GM19324 (cell line): ENCODE results near the gene PSMB7.

Source experiments
- ATAC-seq: cut with Tn5 transposase; IDR thresholded peaks from one replicate; pipeline ENCODE4 v1.9.1; 2021; ENCODE audit warnings: mild to moderate bottlenecking, moderate library complexity; ENCODE audit not compliant: unreplicated experiment, low FRiP score

The PSMB7 gene

DNA sequence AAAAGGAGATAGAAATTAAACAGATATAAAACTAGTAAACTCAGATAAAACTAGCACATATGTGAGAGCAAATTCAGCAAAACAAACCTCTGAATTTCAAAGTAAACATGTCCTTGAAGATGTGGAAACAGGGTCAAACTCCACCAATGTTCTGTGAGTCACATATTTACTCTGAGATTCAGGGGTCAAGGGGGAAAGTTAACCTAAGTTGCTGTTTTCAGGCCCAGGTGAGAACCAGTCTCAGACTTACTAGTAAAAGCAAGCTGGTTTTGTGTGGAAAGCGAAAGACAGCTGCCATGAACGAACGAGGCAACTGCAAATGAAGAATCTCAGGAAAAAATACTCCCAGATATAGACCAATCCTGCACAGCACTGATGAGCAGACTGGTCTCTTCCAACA, 29.0 kb downstream of the PSMB7 start:
- ATAC-seq: no peak

DNA sequence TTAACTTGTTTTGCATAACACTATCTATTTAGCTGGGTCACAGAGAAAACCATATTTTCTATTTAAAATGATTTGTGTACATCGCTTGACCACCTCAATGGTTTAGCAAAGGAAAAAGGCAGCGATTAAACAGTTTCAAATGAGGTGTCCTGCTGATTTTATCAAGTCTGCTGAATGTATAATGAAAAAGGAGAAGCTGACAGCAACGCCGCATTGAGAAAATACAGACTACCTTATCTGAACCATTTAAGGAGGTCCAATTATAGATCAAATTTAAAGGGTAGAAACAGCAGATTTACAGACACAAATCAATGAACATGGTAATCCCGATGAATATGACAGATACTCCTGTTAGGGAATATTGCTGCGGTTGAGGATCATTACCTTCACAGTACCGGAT, 29.6 kb downstream of the PSMB7 start:
- no peak for ATAC-seq

DNA sequence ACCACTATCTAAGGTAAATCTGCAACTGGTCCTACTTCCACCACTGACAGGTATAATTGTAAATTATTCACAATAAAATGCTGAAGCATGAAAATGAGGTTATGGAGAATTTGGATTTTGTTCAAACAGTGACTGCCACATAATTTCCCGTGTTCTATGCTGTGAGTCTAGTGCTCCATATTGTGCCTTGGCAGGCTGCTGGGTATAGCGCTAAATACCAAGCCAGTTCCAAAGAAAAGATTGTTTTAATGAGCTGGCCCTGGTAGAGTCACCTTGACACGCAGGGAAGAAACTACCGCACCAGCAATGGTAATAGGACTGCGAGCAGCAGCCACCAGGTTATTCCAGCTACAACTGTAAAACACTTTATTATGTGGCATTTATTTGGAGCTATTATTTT, 30.4 kb downstream of the PSMB7 start:
- ATAC-seq: no peak

DNA sequence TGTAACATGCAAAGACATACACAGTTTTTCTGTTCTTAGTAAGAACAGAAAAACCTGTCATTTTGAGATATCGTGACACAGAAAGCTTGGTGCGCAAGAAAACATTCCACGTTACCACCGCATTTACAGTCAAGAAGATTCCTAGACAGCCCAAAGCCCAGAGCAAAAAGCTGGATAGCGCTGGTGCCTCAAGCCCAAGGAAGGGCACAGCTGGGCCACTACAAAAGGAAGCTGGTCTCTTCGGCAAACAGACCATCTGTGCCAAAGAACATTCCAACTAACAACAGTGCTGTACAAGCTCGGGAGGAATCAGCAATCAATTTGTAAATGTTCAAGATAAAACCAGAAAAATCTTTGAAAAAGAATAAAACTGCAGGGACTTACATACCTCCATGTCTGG, 31.0 kb downstream of the PSMB7 start:
- ATAC-seq: no peak

DNA sequence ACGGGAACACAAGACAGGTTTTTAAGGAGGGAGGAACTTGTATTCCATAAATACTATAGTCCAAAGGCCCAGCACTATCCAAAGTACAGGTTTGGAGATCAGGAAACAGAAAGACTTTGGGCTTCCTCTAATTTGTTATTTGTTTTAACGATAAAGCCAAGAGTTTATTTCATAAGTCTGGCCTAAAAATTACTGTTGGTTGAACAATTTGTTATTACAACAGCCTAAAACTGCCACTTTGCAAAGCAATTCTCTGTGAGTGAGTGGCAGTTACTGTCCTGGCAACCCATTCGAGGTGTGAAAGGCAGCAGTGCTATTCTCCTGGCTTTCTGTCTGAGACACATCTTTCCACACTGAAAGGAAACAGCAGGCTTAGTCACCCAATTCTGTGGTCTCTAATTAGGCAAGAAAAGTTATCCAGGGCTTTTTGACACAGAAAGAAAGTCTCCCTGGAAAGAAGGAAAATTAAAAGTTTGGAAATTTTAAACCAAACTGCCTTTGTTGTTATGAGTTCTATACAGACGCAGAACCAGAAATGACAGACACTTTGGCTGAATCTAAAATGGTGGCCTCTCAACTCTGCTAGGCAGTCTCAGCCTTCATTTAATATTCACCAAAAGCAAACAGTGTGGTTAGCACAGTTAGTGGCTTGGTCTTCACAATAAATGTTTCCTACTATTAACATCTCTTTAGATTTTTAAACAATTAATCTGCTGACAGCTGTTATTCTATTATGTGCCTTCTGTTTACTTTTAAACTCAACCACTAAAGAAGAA, 33.9 kb downstream of the PSMB7 start:
- ATAC-seq: no peak

DNA sequence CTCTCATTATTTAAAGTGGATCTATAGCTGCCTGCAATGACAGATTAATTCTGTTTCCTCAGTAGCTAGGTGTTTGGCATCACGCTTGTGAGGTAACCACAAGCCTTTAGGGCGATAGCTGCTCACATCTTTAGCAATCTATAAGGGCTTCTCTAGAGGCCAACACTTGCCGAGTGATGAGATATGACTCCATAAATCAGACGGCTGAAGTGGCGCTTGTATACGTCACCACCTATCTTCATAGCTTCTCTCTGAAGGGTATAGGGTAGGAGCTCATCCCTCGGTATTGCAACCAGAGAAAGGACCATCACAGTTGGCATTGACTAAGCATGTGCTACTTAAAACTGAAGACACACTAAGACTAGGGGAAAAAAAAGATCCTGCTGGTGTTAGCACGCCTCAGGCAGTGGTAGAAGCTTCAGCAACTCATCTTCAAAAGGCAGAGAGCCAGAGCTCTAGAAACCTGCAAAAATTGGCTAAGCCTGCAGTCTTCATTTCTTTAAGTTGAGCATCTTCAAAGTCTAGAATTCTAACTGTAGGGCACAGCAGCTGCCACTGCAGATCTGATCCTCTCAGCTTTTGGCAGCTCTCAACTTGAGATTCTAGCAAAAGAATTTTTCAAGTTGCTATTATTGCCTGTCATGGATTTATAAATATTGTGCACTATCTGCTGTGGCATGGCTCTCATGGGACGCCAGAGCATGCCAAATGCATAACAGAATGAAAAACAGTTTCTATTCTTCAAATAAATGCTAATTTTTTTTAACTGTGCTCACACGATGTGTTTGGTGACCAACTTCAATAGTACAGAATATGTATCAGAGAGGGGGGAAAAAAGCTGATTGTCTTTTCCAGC, 37.5 kb downstream of the PSMB7 start:
- ATAC-seq: no peak

DNA sequence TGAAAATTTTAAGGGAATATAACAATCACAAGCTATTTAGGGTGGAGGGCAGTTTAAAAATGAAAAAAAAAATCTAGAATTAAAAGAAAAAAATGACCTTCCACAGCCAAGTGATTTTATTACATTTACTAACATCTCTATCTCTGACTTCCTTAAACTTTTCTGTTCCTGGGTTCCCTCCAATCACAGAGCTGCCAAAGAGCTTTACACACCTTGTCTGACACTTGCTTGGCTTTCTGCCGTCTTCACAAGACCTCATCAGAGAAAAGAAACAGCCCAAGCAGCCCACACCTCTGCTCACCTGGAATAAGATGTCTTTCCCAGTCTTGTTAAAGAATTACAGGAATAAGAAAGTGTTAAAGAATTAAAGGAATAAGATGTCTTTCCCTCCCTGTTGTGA, 38.9 kb downstream of the PSMB7 start:
- no peak for ATAC-seq

DNA sequence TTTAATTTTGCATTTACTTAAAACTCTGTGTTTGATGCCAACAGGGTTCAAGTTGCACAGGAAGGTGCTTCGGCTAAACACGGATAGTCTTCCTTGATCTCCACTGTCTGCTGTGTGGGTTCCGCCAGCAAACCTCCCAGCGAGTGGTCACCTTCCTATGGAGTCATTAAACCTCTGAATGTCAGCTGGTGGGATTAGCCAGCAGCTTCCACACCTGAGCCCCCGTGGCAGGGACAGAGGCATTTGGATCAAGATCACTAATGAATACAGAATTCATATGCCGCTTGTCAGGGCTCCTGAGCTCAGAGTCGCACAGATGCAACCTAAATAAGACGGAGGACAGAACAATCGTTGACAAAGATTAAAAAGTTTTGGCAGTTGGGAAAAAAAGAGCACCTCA, 39.5 kb downstream of the PSMB7 start:
- no peak for ATAC-seq

DNA sequence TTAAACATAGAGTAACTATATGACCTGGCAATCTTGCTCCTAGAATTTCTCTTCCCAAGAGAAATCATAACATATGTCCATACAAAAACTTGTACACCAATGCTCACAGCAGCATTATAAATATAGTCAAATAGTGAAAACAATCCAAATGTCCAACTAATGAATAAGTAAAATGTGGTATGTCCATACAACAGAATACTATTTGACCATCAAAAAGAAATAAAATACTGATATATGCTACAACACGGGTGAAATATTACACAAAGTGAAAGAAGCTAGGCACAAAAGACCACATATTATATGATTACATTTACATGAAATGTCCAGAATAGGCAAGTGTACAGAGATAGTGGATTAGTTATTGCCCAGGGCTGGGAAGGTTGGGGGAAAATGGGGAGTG, 41.4 kb downstream of the PSMB7 start:
- no peak for ATAC-seq

DNA sequence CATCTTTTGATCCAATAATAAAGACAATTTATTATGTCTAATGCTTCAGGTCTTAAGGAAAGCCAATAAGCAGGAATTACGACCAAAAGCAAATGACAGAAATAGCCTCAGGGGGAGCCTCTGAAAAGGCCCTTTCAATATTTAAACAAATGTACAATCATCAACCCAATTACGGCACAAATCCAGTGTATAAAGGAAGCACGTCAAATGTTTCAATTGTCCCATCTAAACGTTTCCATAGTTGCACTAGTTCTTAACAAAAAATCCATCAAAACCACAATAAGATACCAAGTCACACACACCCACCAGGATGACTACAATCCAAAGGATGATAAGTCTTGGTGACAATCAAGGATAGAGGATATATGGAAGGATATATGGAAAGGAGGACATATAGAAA, 41.9 kb downstream of the PSMB7 start:
- no peak for ATAC-seq

DNA sequence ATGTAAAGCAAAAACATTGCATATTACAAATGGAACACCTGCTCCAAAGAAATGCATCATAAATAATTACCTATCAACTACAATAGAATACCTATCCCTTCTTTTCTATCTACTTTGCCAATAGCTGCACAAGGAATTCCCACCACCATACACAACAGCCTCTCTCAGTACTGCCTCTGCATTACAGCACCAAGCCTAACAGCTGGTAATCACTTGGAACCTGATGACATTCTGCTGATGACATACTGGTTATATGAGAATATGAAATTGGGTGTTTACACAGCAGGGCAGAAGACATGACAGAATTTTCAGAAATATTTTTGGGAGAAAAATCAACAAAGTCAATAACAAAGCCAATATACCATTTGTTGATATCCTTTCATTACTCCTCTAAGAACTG, 43.2 kb downstream of the PSMB7 start:
- ATAC-seq: no peak

DNA sequence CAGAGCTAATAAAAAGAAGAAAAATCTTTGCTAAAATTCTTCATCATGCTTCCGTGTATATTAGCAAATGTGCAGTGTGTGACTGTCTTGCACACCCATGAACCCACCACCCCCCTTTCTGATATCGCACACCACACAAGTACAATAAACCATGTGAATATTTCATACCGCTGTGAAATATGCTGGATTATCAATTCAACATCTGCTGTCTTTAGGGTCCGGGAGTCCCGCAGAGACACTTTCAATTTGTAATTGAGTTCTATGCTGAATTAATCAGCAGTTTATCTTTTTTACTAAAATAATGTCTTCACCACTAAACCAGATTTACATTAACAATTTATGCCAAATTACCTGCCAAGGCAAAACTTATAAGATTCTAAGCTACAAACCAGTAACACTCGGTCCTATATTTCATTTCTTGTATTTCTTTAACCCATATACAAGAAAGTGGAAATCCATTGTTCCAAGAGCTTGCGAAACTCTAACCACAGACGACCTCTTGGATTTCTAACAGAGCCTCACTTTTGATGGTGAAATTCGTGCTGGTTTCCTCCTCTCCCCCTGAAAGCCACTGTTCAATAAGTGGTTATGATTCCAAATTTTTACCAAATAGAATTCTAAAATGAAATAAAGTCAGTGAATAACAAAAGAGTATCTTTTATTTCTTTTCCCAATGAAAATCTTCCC, 44.2 kb downstream of the PSMB7 start:
- ATAC-seq: no peak

DNA sequence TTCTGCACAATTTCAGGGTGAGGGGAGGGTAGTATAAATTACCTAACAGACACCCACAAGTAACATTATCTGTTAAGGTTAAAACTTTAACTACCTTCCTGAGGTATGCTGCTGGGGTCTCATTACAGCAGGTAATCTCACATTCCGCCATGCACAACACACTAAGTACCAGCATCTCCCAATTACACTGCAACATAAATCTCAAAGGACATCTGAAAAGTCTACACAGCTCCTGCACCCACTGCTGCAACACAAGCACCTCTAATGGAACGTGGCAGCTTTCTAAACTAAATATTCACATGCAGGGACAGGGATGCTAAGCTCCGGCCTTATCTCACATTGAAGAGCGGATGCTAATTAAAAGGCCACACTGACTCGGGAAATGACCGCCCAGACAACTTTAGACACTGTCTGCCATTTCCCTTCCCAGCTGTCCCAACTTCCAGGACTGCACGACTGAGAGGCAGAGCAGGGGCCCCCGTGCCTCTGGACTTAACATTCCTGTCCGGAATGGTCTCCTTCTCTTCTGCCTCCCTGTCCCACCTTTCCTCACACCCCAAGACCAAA, 45.9 kb downstream of the PSMB7 start:
- no peak for ATAC-seq

DNA sequence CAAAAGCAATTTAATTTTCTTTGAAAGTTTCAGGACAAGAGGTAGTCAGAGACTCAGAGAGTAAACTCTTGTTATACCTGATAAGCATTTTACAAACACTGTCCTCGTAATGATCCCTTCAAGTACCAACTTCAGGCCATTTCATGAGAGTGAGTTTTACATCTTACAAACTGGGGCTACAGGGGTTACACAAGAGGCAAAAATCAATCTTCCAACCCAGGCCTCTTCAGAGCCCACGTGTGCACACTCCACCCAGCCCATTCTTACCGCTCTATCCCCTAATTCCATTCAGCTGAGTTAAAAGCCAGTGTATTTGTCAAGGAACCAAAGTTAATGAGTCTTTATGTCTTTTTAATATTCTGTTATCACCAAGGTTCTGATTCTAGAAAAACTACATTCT, 46.5 kb downstream of the PSMB7 start:
- ATAC-seq: no peak

DNA sequence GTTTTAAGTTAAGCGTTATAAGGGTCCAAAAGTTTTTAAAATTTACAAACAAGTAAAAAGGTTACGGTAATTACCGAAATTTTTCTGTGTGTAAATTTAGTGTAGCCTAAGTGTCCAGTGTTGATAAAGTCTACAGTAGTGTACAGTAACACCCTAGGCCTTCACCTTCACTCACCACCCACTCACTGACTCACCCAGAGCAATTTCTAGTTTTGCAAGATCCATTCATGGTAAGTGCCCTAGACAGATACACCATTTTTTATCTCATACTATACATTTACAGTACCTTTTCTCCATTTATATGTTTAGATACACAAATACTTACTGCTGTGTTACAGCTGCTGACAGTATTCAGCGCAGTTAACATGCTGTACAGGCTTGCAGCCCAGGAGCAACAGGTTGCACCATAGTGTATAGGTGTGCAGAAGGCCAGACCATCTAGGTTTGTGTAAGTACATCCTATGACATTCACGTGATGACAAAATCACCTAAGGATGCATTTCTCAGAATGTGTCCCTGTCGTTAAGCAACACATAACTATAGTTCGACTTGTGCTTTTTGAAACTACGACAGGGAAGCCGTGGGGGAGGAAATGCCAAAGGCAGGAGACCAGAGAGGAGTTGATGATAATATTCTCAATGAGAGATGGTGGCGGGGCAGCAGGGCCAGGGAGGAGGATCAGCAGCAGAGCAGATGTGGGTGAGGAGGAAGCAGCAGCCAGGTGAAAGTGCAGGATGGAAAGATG, 48.6 kb downstream of the PSMB7 start:
- ATAC-seq: no peak

DNA sequence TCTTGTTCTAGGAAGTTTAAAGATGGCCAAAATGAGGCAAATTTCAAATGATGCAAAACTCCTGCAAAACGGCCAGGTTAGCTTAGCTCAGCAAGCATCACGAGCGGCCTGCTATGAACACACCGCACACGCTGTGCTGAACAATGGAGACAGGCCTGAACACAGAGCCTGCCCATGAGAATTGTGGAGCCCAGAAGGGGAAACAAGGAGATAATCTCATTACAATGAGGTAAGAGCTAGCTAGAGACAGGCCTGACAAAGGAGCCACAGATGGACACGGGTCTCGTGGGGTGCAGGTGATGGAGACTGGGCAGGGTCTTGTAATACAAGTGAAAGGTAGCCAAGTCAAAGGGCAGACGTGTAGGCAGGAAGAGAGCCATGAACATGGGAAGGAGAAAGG, 50.2 kb downstream of the PSMB7 start:
- ATAC-seq: no peak

DNA sequence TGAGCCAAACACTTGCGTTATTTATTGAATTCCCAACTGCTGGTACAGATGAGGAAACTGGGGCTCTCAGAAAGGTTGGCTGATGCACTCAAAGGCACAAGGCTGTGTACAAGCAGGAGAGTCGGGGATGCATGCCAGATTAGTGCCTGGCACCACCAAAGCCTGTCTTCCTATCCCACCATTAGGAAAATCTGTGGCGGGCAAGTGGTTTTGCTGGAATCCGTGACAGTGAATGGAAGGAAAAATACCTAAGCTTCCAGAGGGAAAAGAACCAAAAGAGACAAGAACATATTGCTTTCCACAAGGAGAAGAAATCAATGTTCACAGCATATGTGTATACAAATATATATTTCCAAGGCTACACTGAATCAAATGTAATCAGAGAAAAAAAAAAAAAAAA, 51.1 kb downstream of the PSMB7 start:
- ATAC-seq: no peak

DNA sequence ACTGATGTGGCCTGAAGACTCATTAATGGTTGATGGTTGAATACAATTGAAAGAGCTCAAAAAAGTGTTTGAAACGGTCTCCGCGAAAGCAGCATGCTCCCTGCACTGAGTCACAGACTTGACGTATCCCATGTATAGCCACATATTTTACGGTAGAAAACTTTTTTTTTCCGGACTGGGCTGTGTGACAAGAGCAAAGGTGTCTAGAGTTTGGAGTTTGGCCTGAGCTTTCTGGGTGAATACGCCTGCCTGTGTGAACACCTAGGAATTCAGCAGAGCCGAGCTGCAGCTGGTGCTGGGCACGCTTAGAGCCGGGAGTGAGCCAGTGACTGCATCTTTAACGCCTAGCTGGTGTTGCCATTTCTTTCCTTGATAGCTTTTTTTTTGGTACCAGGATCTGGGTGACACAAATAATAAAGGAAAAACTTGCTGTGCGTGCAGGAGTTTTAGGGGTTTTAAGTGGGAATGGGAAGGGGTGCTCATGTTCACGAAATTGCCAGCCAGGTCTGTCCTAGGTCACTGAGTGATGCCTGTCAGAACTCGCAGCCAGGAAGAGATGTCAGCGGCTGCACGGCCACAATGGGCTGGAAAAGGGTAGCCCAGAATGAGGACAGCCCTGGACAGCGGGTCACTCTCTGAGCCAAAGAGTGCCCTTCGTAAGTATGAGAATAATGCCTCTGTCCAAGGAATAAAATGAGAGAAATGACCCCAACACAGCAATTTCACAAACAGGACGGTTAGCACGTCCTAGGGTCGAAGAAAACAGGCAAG, 51.7 kb downstream of the PSMB7 start:
- ATAC-seq: no peak

DNA sequence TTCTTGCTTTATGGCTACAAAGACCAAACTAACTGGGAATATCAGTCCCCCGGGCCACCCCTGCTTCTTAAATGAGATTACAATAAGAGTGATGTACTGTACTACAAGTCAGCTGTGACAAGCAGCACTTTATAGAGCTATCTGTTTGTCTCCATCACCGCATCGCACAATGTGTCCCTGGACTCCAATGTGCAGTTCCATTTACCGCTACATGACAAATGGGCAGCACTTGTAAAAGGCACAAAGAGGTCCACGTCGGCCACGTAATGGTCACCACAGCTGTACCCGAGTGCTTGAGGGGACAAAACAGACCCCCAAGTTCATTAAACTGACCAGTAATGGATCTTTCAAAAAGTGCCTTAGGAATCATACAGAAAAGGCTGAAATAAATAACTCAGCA, 54.1 kb downstream of the PSMB7 start:
- ATAC-seq: no peak
